Glutamatergic neuron (in vitro differentiated cells): ENCODE measurements around the gene KLHDC7B. TPM values are rescaled to one million over a fixed set of nuclear protein-coding genes. Genes with fewer than 3 reads are reported as not detected.
A peak's percentile ranks its signal among the peaks of the same experiment; 100 is the strongest.

Experiments
- DNase-seq: peaks from one replicate; pipeline ENCODE4 v3.0.0; 2022
- H3K27ac Mint-ChIP-seq: one replicate; pipeline ENCODE4 v1.8.0; 2020; ENCODE audit warnings: mild to moderate bottlenecking, mixed read lengths, inconsistent platforms; ENCODE audit not compliant: unreplicated experiment
- H3K27me3 Mint-ChIP-seq: one replicate; pipeline ENCODE4 v1.8.0; 2020; ENCODE audit warnings: mild to moderate bottlenecking, moderate library complexity, mixed read lengths, inconsistent platforms; ENCODE audit not compliant: unreplicated experiment
- H3K36me3 Mint-ChIP-seq: one replicate; pipeline ENCODE4 v1.8.0; 2020; ENCODE audit warnings: mild to moderate bottlenecking, mixed read lengths, inconsistent platforms; ENCODE audit not compliant: unreplicated experiment
- H3K4me1 Mint-ChIP-seq: one replicate; pipeline ENCODE4 v1.8.0; 2020; ENCODE audit warnings: mild to moderate bottlenecking, low read depth, mixed read lengths, inconsistent platforms; ENCODE audit not compliant: unreplicated experiment
- H3K4me3 Mint-ChIP-seq: one replicate; pipeline ENCODE4 v1.8.0; 2020; ENCODE audit warnings: mild to moderate bottlenecking, mixed read lengths, inconsistent platforms; ENCODE audit not compliant: unreplicated experiment
- H3K9me3 Mint-ChIP-seq: one replicate; pipeline ENCODE4 v1.8.0; 2020; ENCODE audit warnings: mild to moderate bottlenecking, moderate library complexity, mixed read lengths, inconsistent platforms; ENCODE audit not compliant: unreplicated experiment
- total RNA-seq: library from RNA; stranded (reverse); fragmentation: NEBNext Ultra II Directional; extraction: Animal tissue kit (Norgen Biotek cat#: 25700); gene quantifications from one replicate; pipeline ENCODE4 v1.2.1, GENCODE V29; 2021; ENCODE audit not compliant: unreplicated experiment
- TF ChIP-seq, protein P1 (sequence below): fragments of 200-600 bp; sonication (generic); IDR thresholded peaks from one replicate; pipeline ENCODE4 v1.5.0; 2021; ENCODE audit not compliant: partially characterized antibody, unreplicated experiment

Gene KLHDC7B
- total RNA-seq, 1 donor from 2014 or later = 0.12 TPM

DNA sequence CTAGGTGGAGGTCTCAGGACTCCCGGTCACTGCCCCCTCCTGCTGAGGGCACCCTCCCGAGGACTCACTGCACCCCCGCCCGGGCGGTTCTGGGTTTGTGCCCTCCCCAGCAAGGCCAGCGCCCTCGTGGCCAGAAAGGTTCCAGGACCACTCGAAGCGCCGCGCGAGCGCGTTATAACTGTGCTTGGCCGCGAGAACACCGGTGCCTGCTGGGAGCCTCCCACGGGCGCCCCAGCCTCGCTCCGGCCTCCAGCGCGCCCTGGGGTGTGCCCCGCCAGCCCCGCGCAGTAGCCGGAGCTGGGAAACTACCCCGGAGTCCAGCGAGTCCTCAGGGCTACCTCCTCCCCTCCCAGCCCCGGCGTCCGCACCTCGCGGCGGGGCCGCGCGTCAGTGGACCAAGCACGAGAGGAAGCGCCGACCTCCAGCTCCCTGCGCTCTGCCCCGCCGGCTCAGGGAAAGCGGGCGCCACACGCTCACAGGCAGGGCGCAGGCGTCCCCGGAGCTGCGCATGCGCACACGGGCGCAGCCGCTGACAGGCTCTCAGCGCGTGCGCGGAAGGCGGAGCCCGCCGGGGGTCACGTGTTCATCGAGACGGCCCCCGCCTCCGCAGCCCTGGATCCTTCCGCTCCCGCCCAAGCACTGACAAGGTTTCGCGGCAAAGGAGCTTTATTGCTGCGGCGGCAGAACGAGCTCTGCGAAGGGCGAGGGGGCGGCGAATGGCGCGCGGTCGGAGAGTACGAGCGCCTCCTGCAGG is 20.4 kb upstream of the KLHDC7B start, which contains the start of gene SCO2:
Gene SCO2, minus strand, starts transcription at position 495 of the 754 bp plus-strand sequence. CDS start 1,187 bp downstream, outside the sequence.
- Mint-ChIP-seq H3K4me3 (peak within 1 kb of the TSS; percentile 97), H3K27me3 (peaks cover 20% of the 10 kb centered on the region), H3K36me3 (peaks cover 5% of the 10 kb centered on the region), H3K9me3 (peaks cover 15% of the 10 kb centered on the region), H3K4me1 (peaks cover 12% of the 10 kb centered on the region), H3K27ac (peak within 1 kb of the TSS; percentile 93)
- TF ChIP-seq, protein P1, sequence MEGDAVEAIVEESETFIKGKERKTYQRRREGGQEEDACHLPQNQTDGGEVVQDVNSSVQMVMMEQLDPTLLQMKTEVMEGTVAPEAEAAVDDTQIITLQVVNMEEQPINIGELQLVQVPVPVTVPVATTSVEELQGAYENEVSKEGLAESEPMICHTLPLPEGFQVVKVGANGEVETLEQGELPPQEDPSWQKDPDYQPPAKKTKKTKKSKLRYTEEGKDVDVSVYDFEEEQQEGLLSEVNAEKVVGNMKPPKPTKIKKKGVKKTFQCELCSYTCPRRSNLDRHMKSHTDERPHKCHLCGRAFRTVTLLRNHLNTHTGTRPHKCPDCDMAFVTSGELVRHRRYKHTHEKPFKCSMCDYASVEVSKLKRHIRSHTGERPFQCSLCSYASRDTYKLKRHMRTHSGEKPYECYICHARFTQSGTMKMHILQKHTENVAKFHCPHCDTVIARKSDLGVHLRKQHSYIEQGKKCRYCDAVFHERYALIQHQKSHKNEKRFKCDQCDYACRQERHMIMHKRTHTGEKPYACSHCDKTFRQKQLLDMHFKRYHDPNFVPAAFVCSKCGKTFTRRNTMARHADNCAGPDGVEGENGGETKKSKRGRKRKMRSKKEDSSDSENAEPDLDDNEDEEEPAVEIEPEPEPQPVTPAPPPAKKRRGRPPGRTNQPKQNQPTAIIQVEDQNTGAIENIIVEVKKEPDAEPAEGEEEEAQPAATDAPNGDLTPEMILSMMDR = no peak
- peak; percentile 97 for DNase-seq

DNA sequence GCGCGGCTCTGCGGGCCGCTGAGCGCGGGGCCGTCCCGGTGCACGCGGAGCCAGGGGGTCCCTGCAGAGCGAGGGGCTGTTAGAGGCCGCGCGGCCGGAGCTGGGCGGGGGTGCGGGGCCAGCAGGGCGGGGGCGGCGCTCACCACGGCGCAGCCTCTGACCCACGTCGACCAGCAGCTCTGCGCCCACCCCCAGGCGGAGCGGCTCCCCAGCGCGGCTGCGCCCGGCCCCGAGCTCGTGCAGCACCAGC is 19.9 kb upstream of the KLHDC7B start:
- Mint-ChIP-seq H3K27ac (no peak overlapping the region), H3K36me3 (peaks cover 5% of the 10 kb centered on the region), H3K9me3 (peaks cover 15% of the 10 kb centered on the region), H3K27me3 (peaks cover 20% of the 10 kb centered on the region), H3K4me1 (peaks cover 12% of the 10 kb centered on the region), H3K4me3 (no peak overlapping the region)
- TF ChIP-seq, protein P1 = no peak
- no peak for DNase-seq

DNA sequence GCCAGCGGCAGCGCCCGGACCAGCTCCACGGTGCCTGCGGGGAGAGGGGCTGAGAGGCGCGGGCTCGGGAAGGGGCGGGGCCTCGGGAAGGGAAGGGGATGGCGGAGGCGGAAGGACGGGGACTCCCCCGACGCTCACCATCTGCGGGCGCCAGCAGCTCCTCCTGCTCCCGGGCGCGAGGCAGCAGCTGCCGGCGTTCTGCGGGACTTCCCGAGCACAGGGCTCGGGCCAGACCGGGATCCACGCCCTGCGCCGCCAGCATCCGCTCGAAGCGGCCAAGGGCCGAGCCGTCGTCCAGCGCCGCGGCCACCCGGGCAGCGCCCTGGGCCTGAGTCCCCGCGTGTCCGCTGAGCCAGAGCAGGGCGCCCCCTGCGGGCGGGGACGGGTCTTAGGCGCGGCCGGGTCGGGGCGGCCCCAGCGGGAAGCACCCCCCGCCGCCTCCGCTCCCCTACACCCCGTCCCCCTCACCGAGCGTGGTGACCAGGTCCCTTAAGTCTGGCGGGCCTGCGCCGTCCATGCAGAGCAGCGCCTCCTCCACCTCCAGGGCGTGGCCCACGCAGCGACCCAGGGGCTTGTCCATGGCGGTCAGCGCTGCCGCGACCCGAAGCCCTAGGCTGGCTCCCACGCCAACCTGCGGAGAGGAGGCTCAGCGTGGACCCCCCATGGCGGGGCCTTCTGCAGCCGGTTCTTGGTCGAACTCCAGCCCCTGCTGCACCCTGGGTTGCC is 19.4 kb upstream of the KLHDC7B start:
- H3K4me1 Mint-ChIP-seq = peaks cover 12% of the 10 kb centered on the region
- peak; percentile 91 for DNase-seq
- TF ChIP-seq, protein P1 = peak; percentile 84
- peak overlapping the region; percentile 77 for H3K27ac Mint-ChIP-seq
- peaks cover 20% of the 10 kb centered on the region for H3K27me3 Mint-ChIP-seq
- H3K36me3 Mint-ChIP-seq = peaks cover 5% of the 10 kb centered on the region
- peaks cover 15% of the 10 kb centered on the region for H3K9me3 Mint-ChIP-seq
- peak overlapping the region; percentile 78 for H3K4me3 Mint-ChIP-seq

DNA sequence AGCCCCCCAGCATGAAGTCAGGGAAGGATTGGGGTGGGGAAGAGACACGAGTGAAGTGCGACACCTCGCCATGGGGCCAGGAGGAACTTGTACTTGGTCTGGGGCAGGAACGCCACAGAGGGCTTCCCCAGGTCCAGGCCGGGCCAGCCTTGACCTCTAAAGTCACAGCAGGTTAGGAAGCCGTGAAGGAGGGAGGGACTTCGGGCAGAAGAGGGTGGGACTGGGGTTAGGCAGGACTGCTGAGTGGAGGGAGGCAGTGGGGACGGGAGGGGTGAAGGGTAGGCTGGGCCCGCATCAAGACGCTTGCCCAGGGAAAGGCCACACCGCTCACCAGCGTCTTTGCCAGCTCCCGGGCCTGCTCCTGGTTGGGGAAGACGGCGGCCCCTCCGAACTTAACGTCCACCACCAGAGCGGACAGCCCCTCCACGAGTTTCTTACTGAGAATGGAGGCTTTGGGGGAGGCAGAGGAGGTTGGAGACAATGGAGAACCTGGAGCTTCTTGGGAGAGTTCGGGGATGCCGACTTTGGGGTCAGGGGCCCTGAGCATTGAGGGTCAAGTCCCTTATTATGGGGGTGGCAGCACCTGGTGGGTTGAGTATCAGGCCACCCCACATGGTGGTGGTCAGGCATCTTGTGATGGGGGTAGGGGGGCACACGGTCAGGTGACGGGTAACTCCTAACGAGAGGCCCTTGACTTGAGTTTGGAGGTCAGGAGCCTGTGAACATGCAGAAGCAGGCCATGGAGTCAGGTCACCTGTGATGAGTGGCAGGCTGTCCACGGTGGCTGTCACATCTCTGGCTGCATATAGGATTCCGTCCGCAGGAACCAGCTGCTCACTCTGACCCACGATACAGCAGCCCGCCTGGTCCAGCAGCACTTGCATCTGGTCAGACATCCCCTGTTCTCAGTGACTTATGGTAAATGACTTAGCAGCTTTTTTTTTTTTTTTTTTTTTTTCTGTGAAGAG is 18.6 kb upstream of the KLHDC7B start:
- peak overlapping the region; percentile 77 for H3K27ac Mint-ChIP-seq
- peak overlapping the region; percentile 78 for H3K4me3 Mint-ChIP-seq
- H3K9me3 Mint-ChIP-seq = peaks cover 15% of the 10 kb centered on the region
- TF ChIP-seq, protein P1 = no peak
- H3K27me3 Mint-ChIP-seq = peaks cover 20% of the 10 kb centered on the region
- H3K4me1 Mint-ChIP-seq = peaks cover 12% of the 10 kb centered on the region
- peak; percentile 36 for DNase-seq
- H3K36me3 Mint-ChIP-seq = peaks cover 5% of the 10 kb centered on the region
